ENCODE results near the gene PATL2. TPM values are rescaled to one million over a fixed set of nuclear protein-coding genes. Genes with fewer than 3 reads are reported as not detected.
A peak's percentile ranks its signal among the peaks of the same experiment; 100 is the strongest.

PATL2 gene
- total RNA-seq, 2 experiments from 2014 or later: 17.4 to 21.9 TPM

DNA sequence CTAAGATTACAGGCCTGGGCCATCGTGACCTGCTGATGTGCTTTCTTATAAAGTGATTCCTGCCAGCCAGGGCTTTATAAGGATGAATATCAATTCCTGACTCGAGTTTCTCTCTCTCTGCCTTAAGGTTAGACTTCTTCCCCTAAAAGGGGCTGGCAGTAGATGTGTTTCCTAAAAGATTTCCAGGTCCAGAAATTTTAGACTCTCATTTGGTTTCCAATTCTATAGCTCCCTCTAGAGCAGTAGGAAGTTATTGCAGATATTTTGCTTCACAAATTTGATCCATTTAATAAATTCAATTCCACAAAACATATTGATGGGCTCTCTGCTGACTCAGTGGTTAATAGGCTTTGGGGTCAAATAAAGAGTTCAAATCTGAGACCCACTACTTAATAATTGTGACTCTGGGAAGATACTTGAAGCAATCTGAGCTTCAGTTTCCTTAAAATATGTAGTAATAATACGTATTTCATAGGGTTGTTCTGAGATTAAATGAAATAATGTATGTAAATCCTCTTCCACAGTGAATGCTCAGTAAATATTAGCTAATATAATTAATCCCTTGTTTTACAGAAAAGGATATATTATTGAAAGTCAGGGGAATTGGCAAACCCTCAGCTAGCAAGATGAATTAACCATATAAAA is 27.3 kb upstream of the PATL2 start:
- Mint-ChIP-seq H3K9me3 (no peaks in the 10 kb centered on the region), H3K4me3 (no peak overlapping the region), H3K27ac (peak overlapping the region; percentile 62), H3K27me3 (no peaks in the 10 kb centered on the region), H3K4me1 (ENCODE audit: low read depth) (peaks cover 53% of the 10 kb centered on the region), H3K36me3 (ENCODE audit: low read depth) (no peaks in the 10 kb centered on the region)
- TF ChIP-seq CTCF (IDR thresholded peaks at IDR 0.05): peak; percentile 91
- peak in 3 of 14 experiments; percentile 74 to 77 (median 74) for DNase-seq
- intact Hi-C loops (cut with DNase I, micrococcal nuclease): loop anchor here in 1 of 2 experiments (1.0 to 5.0 kb wide), 4 partner anchors 27 to 161 kb away; partner anchors contain the start of genes B2M, PATL2 and SPG11
- H3K4me3 ChIP-seq (ENCODE audit: low read length): no peak overlapping the region
- no peak overlapping the region for H3K27ac ChIP-seq (ENCODE audit: low read depth in 1 of 2, low read length in 2 of 2)
- ChIA-PET CTCF (interaction anchor here (0.6 to 5.0 kb wide), 22 partner anchors 10 to 692 kb away, joined by 3 to 98 read pairs (median 5); partner anchors contain the start of genes B2M, PATL2 and SPG11), POLR2A (interaction anchor here (0.8 to 38.3 kb wide), 6 partner anchors 11 to 462 kb away, joined by 3 to 4232 read pairs (median 84); partner anchors contain the start of genes B2M, PATL2 and SPG11)
- H3K4me1 ChIP-seq (ENCODE audit: insufficient read depth, low read length): peaks cover 37% of the 10 kb centered on the region
- no peaks in the 10 kb centered on the region for H3K27me3 ChIP-seq (ENCODE audit: control insufficient read depth in 1 of 2, insufficient read depth in 2 of 2, low read length in 2 of 2)
- no peaks in the 10 kb centered on the region for H3K36me3 ChIP-seq (ENCODE audit: insufficient read depth, low read length)
- peak; percentile 25 for ATAC-seq (ENCODE audit: poor library complexity)
- no peaks in the 10 kb centered on the region for H3K9me3 ChIP-seq (ENCODE audit: control insufficient read depth in 1 of 2, insufficient read depth in 1 of 2, low read length in 2 of 2)

DNA sequence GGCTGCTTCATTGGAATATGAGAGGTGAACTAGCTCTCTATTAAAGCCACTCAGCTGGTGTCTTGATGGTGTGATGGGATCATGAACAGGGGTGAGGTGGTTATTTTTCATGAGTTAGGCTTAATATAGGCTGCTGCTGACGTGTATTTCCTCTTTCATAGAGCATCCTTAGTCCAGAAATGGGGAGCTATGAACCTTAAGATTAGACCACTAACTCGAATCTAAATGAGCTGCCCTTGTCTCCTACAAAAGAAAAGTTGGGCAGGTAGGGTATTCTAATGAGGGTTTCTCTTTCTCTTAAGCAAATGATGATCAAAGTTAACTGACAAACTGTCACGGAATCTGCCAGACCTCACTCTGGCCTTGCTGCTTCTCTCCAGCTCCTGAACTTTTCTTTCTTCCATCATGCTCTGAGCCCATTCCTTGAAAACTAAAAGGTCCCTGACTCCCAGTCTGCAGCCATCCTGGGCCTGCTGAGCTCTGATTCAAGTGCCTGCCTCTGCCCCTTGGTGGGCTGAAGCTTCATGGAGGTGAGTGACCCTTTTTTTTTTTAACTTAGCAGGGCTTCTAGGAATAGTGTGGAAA is 25.1 kb upstream of the PATL2 start, which contains the start of gene TRIM69:
TRIM69 (plus strand) TSS at position 348 of the 585 bp plus-strand sequence; CDS start at position 525, 177 bp downstream.
- peaks cover 67% of the 10 kb centered on the region for H3K4me1 Mint-ChIP-seq (ENCODE audit: low read depth)
- H3K27me3 ChIP-seq (ENCODE audit: control insufficient read depth in 1 of 2, insufficient read depth in 2 of 2, low read length in 2 of 2): no peaks in the 10 kb centered on the region
- peak; percentile 47 for ATAC-seq (ENCODE audit: poor library complexity)
- no peaks in the 10 kb centered on the region for H3K9me3 Mint-ChIP-seq
- peaks cover 55% of the 10 kb centered on the region for H3K4me1 ChIP-seq (ENCODE audit: insufficient read depth, low read length)
- intact Hi-C loops (cut with DNase I, micrococcal nuclease): loop anchor here (2.0 to 5.0 kb wide), 3 partner anchors 23 to 159 kb away; no protein-coding TSS in a partner anchor
- DNase-seq: peak in 2 of 14 experiments; percentile 47 to 59
- no peaks in the 10 kb centered on the region for H3K9me3 ChIP-seq (ENCODE audit: control insufficient read depth in 1 of 2, insufficient read depth in 1 of 2, low read length in 2 of 2)
- ChIA-PET POLR2A (interaction anchor here (0.6 to 38.3 kb wide), 14 partner anchors 8 to 912 kb away, joined by 3 to 4232 read pairs (median 4); partner anchors contain the start of genes B2M, EIF3J, MFAP1 and PATL2), CTCF (interaction anchor here (0.6 to 5.0 kb wide), 13 partner anchors 8 to 193 kb away, joined by 3 to 98 read pairs (median 5); partner anchors contain the start of genes B2M, PATL2 and SPG11)
- peaks cover 13% of the 10 kb centered on the region for H3K36me3 ChIP-seq (ENCODE audit: insufficient read depth, low read length)
- H3K36me3 Mint-ChIP-seq (ENCODE audit: low read depth): peaks cover 12% of the 10 kb centered on the region
- H3K4me3 Mint-ChIP-seq: peak within 1 kb of the TSS; percentile 76
- peak within 1 kb of the TSS; percentile 39 for H3K4me3 ChIP-seq (ENCODE audit: low read length)
- TF ChIP-seq CTCF (IDR thresholded peaks at IDR 0.05): no peak
- peak within 1 kb of the TSS; percentile 94 for H3K27ac Mint-ChIP-seq
- peak within 1 kb of the TSS; percentile 83 to 86 for H3K27ac ChIP-seq (ENCODE audit: low read depth in 1 of 2, low read length in 2 of 2)
- no peaks in the 10 kb centered on the region for H3K27me3 Mint-ChIP-seq

GRCh38 chr15:44735482-44736180 is 24.5 kb upstream of the PATL2 start:
- peaks cover 58% of the 10 kb centered on the region for H3K4me1 ChIP-seq (ENCODE audit: insufficient read depth, low read length)
- H3K4me1 Mint-ChIP-seq (ENCODE audit: low read depth): peaks cover 73% of the 10 kb centered on the region
- intact Hi-C loops (cut with DNase I, micrococcal nuclease): loop anchor here (2.0 to 5.0 kb wide), 3 partner anchors 23 to 158 kb away; no protein-coding TSS in a partner anchor
- peak overlapping the region; percentile 39 for H3K4me3 ChIP-seq (ENCODE audit: low read length)
- H3K36me3 Mint-ChIP-seq (ENCODE audit: low read depth): peaks cover 13% of the 10 kb centered on the region
- no peaks in the 10 kb centered on the region for H3K9me3 Mint-ChIP-seq
- ChIA-PET CTCF (interaction anchor here (0.8 to 5.0 kb wide), 10 partner anchors 7 to 157 kb away, joined by 3 to 98 read pairs (median 9); partner anchors contain the start of genes B2M, PATL2 and SPG11), POLR2A (interaction anchor here (0.7 to 38.3 kb wide), 10 partner anchors 8 to 448 kb away, joined by 3 to 4232 read pairs (median 5); partner anchors contain the start of genes B2M, EIF3J, PATL2 and SPG11)
- peaks cover 13% of the 10 kb centered on the region for H3K36me3 ChIP-seq (ENCODE audit: insufficient read depth, low read length)
- peak overlapping the region; percentile 76 for H3K4me3 Mint-ChIP-seq
- H3K27ac ChIP-seq (ENCODE audit: low read depth in 1 of 2, low read length in 2 of 2): peak overlapping the region; percentile 83 to 86
- H3K27me3 ChIP-seq (ENCODE audit: control insufficient read depth in 1 of 2, insufficient read depth in 2 of 2, low read length in 2 of 2): no peaks in the 10 kb centered on the region
- no peak for TF ChIP-seq CTCF (IDR thresholded peaks at IDR 0.05)
- H3K27ac Mint-ChIP-seq: peak overlapping the region; percentile 94
- ATAC-seq (ENCODE audit: poor library complexity) (peak; percentile 64), DNase-seq (peak in 5 of 14 experiments; percentile 29 to 75 (median 65))
- H3K27me3 Mint-ChIP-seq: no peaks in the 10 kb centered on the region
- H3K9me3 ChIP-seq (ENCODE audit: control insufficient read depth in 1 of 2, insufficient read depth in 1 of 2, low read length in 2 of 2): no peaks in the 10 kb centered on the region

All from CD4-positive, alpha-beta T cell (primary cell).